NT2/D1 (cell line): Measurements from ENCODE around the gene PDE8A.

Experiments used
- DNase-seq: peaks from one replicate; pipeline ENCODE4 v3.0.0-alpha.2; 2011; ENCODE audit warnings: low read depth, low spot score
- H3K27me3 ChIP-seq: 2 replicates; pipeline ENCODE4 v1.6.0; 2011; ENCODE audit warnings: mild to moderate bottlenecking; ENCODE audit not compliant: insufficient read length, insufficient read depth
- H3K36me3 ChIP-seq: 2 replicates; pipeline ENCODE4 v1.6.1; 2011; ENCODE audit warnings: mild to moderate bottlenecking, low read length, mixed read lengths; ENCODE audit not compliant: insufficient read depth, insufficient read length
- H3K4me1 ChIP-seq: 2 replicates; pipeline ENCODE4 v1.5.1; 2011; ENCODE audit not compliant: insufficient read depth, insufficient read length
- H3K4me3 ChIP-seq: 2 replicates; pipeline ENCODE4 v1.5.1; 2011; ENCODE audit warnings: low read depth; ENCODE audit not compliant: insufficient read length
- H3K9ac ChIP-seq: 2 replicates; pipeline ENCODE4 v1.6.0; 2011; ENCODE audit warnings: low read depth; ENCODE audit not compliant: insufficient read length
- H3K9me3 ChIP-seq: 2 replicates; pipeline ENCODE4 v1.5.1; 2011; ENCODE audit warnings: mild to moderate bottlenecking, low read length; ENCODE audit not compliant: insufficient read depth
- SUZ12 ChIP-seq: IDR thresholded peaks from 2 replicates; pipeline ENCODE4 v1.6.1; 2011; ENCODE audit not compliant: insufficient read length, insufficient read depth; ENCODE audit errors: extremely low read depth
- YY1 ChIP-seq: IDR thresholded peaks from 2 replicates; pipeline ENCODE4 v1.6.1; 2011; ENCODE audit not compliant: insufficient read length, insufficient read depth
- ZNF274 ChIP-seq: IDR thresholded peaks from 2 replicates; pipeline ENCODE4 v1.6.1; 2011; ENCODE audit warnings: mild to moderate bottlenecking, low read depth, low read length

PDE8A gene

GRCh38 chr15:85137489-85138168, 156.0 kb downstream of the PDE8A start:
- no peaks in the 10 kb centered on the region for H3K9me3 ChIP-seq
- H3K4me1 ChIP-seq = peaks cover 14% of the 10 kb centered on the region
- DNase-seq = no peak
- H3K9ac ChIP-seq = no peak overlapping the region
- peaks cover 35% of the 10 kb centered on the region for H3K36me3 ChIP-seq
- no peak overlapping the region for H3K4me3 ChIP-seq
- H3K27me3 ChIP-seq = no peaks in the 10 kb centered on the region
- no peak for TF ChIP-seq YY1
- no peak for TF ChIP-seq SUZ12
- TF ChIP-seq ZNF274 = no peak

DNA sequence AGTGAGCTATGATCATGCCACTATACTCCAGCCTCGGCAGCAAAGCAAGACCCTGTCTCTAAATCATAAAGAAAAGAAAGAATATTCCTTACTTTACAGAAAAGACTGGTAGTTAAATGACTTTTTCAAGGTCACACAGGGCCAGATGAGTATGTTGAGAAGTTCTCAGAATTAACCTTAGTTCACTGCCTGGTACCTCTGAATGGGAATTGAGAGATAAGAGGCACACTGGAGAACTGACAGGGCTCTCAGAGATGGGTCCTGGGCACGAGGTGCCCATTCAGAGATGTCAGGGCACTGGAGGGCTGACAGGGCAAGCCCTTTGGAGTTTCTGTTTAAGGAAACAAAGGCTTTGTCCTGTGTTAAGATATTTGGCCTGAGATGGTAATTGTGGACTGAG, 157.7 kb downstream of the PDE8A start:
- H3K9me3 ChIP-seq = no peaks in the 10 kb centered on the region
- no peaks in the 10 kb centered on the region for H3K27me3 ChIP-seq
- no peak for TF ChIP-seq ZNF274
- TF ChIP-seq YY1 = no peak
- TF ChIP-seq SUZ12 = no peak
- DNase-seq = no peak
- no peak overlapping the region for H3K4me3 ChIP-seq
- H3K36me3 ChIP-seq = peaks cover 32% of the 10 kb centered on the region
- no peak overlapping the region for H3K9ac ChIP-seq
- H3K4me1 ChIP-seq = peaks cover 13% of the 10 kb centered on the region

GRCh38 chr15:85141726-85142125, 160.1 kb downstream of the PDE8A start:
- TF ChIP-seq YY1 = no peak
- no peak overlapping the region for H3K4me3 ChIP-seq
- H3K9me3 ChIP-seq = no peaks in the 10 kb centered on the region
- peaks cover 8% of the 10 kb centered on the region for H3K4me1 ChIP-seq
- no peak for DNase-seq
- H3K36me3 ChIP-seq = peaks cover 18% of the 10 kb centered on the region
- H3K27me3 ChIP-seq = no peaks in the 10 kb centered on the region
- H3K9ac ChIP-seq = no peak overlapping the region

DNA sequence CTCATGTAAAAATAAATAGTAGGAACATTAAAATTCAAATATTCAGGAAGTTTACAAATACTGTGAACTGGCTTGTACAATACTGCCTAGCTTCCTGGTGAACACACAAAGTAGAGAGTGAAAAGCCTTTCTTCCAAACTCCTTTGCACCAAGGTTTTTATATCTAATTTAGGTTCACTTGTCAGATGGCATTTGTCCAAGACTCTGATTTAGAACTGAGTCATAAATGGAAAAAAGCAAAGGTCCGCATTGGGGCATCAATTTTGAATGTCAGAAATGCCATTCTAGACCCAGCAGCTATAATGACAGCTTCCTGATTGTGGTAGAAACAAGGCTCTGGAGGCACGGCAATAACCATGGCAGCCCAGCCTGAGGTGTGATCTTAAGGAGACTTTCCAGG, 160.7 kb downstream of the PDE8A start:
- Histone ChIP-seq H3K9ac (no peak overlapping the region), H3K27me3 (no peaks in the 10 kb centered on the region), H3K4me3 (no peak overlapping the region), H3K36me3 (peaks cover 16% of the 10 kb centered on the region), H3K9me3 (no peaks in the 10 kb centered on the region), H3K4me1 (peaks cover 5% of the 10 kb centered on the region)
- no peak for DNase-seq
- TF ChIP-seq SUZ12 = no peak
- no peak for TF ChIP-seq ZNF274
- TF ChIP-seq YY1 = no peak

DNA sequence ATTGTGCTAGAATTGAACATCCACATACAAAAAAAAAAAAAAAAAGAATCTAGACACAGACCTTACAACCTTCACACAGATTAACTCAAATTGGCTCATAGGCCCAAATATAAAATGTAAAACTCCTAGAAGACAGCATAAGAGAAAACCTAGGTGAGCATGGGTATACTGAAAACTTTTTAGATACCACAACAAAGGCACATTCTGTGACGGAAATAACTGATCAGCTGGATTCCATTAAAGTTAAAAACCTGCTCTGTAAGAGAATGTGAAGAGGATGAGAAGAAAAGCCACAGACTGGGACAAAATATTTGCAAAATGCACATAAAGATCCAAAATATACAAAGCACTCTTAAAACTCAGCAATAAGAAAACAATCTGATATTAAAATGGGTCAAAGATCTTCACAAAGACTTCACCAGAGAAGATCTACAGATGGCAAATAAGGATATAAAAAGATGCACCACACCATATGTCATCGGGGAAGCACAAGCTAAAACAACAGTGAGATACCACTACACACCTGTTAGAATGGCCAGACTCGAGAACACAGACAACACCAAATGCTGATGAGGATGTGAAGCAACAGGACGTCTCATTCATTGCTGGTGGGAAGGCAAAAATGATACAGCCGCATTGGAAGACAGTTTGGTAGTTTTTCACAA, 167.9 kb downstream of the PDE8A start:
- Histone ChIP-seq H3K27me3 (no peaks in the 10 kb centered on the region), H3K4me3 (no peak overlapping the region), H3K9me3 (no peaks in the 10 kb centered on the region), H3K9ac (no peak overlapping the region), H3K36me3 (no peaks in the 10 kb centered on the region), H3K4me1 (no peaks in the 10 kb centered on the region)
- TF ChIP-seq SUZ12 (no peak), YY1 (no peak), ZNF274 (no peak)
- no peak for DNase-seq

DNA sequence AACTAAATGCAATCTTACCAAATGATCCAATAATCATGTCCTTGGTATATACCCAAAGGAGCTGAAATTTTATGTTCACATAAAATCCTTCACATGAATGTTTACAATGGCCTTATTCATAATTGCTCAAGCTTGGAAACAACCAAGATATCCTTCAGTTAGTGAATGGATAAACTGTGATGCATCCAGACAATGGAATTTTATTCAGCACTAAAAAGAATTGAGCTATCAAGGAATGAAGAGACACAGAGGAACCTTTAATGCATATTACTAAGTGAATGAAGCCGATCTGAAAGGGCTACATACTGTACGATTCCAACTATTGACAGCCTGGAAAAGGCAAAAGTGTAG, 168.4 kb downstream of the PDE8A start:
- no peaks in the 10 kb centered on the region for H3K9me3 ChIP-seq
- no peaks in the 10 kb centered on the region for H3K4me1 ChIP-seq
- no peaks in the 10 kb centered on the region for H3K36me3 ChIP-seq
- no peak overlapping the region for H3K4me3 ChIP-seq
- no peak for DNase-seq
- H3K9ac ChIP-seq = no peak overlapping the region
- no peaks in the 10 kb centered on the region for H3K27me3 ChIP-seq
- TF ChIP-seq ZNF274 (no peak), YY1 (no peak), SUZ12 (no peak)

DNA sequence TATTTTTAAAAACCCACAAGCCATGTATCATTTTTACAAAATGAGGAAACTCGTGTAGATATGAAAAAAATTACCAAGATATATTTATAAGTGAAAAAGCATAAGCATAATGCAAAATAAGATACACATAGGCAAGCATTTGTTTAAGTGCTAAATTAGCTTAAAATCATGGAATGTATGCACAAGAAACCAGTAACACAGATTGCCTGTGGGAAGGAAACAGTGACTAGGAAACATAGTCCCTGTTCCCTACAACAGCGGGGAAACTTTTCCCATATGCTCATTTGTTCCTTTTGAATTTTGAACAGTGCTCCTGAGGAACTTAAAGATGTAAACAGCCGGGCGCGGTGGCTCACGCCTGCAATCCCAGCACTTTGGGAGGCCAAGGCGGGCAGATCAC, 169.5 kb downstream of the PDE8A start:
- TF ChIP-seq YY1 (no peak), ZNF274 (no peak), SUZ12 (no peak)
- Histone ChIP-seq H3K9ac (no peak overlapping the region), H3K4me1 (no peaks in the 10 kb centered on the region), H3K36me3 (no peaks in the 10 kb centered on the region), H3K9me3 (no peaks in the 10 kb centered on the region), H3K4me3 (no peak overlapping the region), H3K27me3 (no peaks in the 10 kb centered on the region)
- DNase-seq = no peak
